ENCODE data around the gene TCEAL8. TPM values are rescaled to one million over a fixed set of nuclear protein-coding genes. Genes with fewer than 3 reads are reported as not detected.

The TCEAL8 gene
- total and polyA plus RNA-seq, 7 donors: 49.3 to 113 (median 90.6) TPM

GRCh38 chrX:103254171-103254824, 657 bp downstream of the TCEAL8 start:
- Histone ChIP-seq H3K4me1 (no peaks in the 10 kb centered on the region), H3K4me3 (peak overlapping the region; percentile 45 to 66 (median 59)), H3K36me3 (peaks cover 0 to 5% (median 0%) of the 10 kb centered on the region in 4 donors), H3K9me3 (no peaks in the 10 kb centered on the region), H3K27ac (peak overlapping the region; percentile 79 to 89 (median 86)), H3K27me3 (no peaks in the 10 kb centered on the region)
- WGBS, 2 donors: 1 to 2% methylated on average over 22 of the region's 22 CpGs
- TF ChIP-seq, protein P1, sequence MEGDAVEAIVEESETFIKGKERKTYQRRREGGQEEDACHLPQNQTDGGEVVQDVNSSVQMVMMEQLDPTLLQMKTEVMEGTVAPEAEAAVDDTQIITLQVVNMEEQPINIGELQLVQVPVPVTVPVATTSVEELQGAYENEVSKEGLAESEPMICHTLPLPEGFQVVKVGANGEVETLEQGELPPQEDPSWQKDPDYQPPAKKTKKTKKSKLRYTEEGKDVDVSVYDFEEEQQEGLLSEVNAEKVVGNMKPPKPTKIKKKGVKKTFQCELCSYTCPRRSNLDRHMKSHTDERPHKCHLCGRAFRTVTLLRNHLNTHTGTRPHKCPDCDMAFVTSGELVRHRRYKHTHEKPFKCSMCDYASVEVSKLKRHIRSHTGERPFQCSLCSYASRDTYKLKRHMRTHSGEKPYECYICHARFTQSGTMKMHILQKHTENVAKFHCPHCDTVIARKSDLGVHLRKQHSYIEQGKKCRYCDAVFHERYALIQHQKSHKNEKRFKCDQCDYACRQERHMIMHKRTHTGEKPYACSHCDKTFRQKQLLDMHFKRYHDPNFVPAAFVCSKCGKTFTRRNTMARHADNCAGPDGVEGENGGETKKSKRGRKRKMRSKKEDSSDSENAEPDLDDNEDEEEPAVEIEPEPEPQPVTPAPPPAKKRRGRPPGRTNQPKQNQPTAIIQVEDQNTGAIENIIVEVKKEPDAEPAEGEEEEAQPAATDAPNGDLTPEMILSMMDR (IDR thresholded peaks at IDR 0.05): no peak
- no peak for TF ChIP-seq EP300 (IDR thresholded peaks at IDR 0.05)
- TF ChIP-seq POLR2A (IDR thresholded peaks at IDR 0.05): no peak
- no peak for TF ChIP-seq POLR2AphosphoS5 (IDR thresholded peaks at IDR 0.05)
- intact Hi-C loops (cut with DNase I): loop anchor here (2.0 to 5.0 kb wide), 2 partner anchors 43 to 73 kb away; no protein-coding TSS in a partner anchor
- peak; percentile 74 for DNase-seq

- 34% methylated on average over 8 of the region's 8 CpGs for WGBS, 2 donors
- TF ChIP-seq POLR2AphosphoS5 (IDR thresholded peaks at IDR 0.05) (no peak), POLR2A (IDR thresholded peaks at IDR 0.05) (no peak), EP300 (IDR thresholded peaks at IDR 0.05) (no peak)
- TF ChIP-seq, protein P1 (IDR thresholded peaks at IDR 0.05): no peak
- intact Hi-C loops (cut with DNase I): loop anchor here (2.0 to 5.0 kb wide), 2 partner anchors 43 to 74 kb away; no protein-coding TSS in a partner anchor
- no peaks in the 10 kb centered on the region for H3K9me3 ChIP-seq
- peak overlapping the region; percentile 79 to 89 (median 86) for H3K27ac ChIP-seq
- H3K36me3 ChIP-seq: peaks cover 0 to 5% (median 0%) of the 10 kb centered on the region in 4 donors
- no peaks in the 10 kb centered on the region for H3K4me1 ChIP-seq
- DNase-seq: no peak
- H3K4me3 ChIP-seq: peak overlapping the region; percentile 45 to 66 (median 59)
- H3K27me3 ChIP-seq: no peaks in the 10 kb centered on the region
Measured at GRCh38 chrX:103253608-103254007, 1.3 kb downstream of the TCEAL8 start.

GRCh38 chrX:103250977-103251376, 4.0 kb downstream of the TCEAL8 start:
- intact Hi-C loops (cut with DNase I): loop anchor here (5.0 kb wide), 1 partner anchor 76 kb away; no protein-coding TSS in a partner anchor
- H3K4me1 ChIP-seq: no peaks in the 10 kb centered on the region
- peaks cover 0 to 5% (median 0%) of the 10 kb centered on the region in 4 donors for H3K36me3 ChIP-seq
- TF ChIP-seq POLR2A (IDR thresholded peaks at IDR 0.05): no peak
- TF ChIP-seq, protein P1 (IDR thresholded peaks at IDR 0.05): no peak
- no peak overlapping the region for H3K27ac ChIP-seq
- no peak overlapping the region for H3K4me3 ChIP-seq
- H3K27me3 ChIP-seq: no peaks in the 10 kb centered on the region
- no peak for DNase-seq
- 48 to 75% methylated on average over 5 of the region's 5 CpGs for WGBS, 2 donors
- no peaks in the 10 kb centered on the region for H3K9me3 ChIP-seq

DNA sequence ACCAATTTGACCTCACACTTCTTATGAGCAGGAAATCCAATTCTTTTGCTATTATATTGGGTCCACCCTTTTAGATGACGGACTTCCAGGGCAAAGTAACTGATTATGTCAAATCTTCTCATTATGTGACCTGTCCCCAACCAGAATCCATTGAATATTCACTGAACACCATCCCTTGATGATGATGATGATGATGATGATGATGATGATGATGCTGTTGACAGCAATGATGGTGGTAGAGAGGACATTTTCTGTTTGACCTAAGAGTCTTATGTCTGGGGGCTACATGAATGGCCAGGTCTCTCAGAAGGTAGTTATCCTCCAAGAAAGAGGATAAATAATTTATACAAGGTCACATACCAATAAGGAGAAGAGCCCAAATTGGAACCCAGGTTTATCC, 5.2 kb downstream of the TCEAL8 start:
- H3K4me1 ChIP-seq: no peaks in the 10 kb centered on the region
- DNase-seq: no peak
- peaks cover 0 to 5% (median 0%) of the 10 kb centered on the region in 4 donors for H3K36me3 ChIP-seq
- no peak overlapping the region for H3K4me3 ChIP-seq
- H3K27me3 ChIP-seq: no peaks in the 10 kb centered on the region
- intact Hi-C loops (cut with DNase I): loop anchor here (5.0 kb wide), 1 partner anchor 77 kb away; no protein-coding TSS in a partner anchor
- no peak overlapping the region for H3K27ac ChIP-seq
- TF ChIP-seq EP300 (IDR thresholded peaks at IDR 0.05) (no peak), POLR2AphosphoS5 (IDR thresholded peaks at IDR 0.05) (no peak), POLR2A (IDR thresholded peaks at IDR 0.05) (no peak)
- TF ChIP-seq, protein P1 (IDR thresholded peaks at IDR 0.05): no peak
- 74 to 93% methylated on average over 1 of the region's 1 CpG for WGBS, 2 donors
- no peaks in the 10 kb centered on the region for H3K9me3 ChIP-seq
